ENCODE measurements around the gene LRPAP1.
"Not testable (repeated sequence)": the region's sequence is repeated elsewhere in the genome, so short reads cannot be mapped to it uniquely, and the experiment has no call there.

LRPAP1 gene

GRCh38 chr4:3573131-3573530 lies 40.9 kb upstream of the LRPAP1 start:
- Histone ChIP-seq H3K4me3 (ENCODE audit: low read length) (no peak overlapping the region), H3K4me1 (ENCODE audit: insufficient read depth, low read length) (no peaks in the 10 kb centered on the region), H3K9me3 (ENCODE audit: insufficient read depth, low read depth, low read length) (no peaks in the 10 kb centered on the region), H3K27me3 (ENCODE audit: insufficient read depth, low read length) (no peaks in the 10 kb centered on the region), H3K36me3 (ENCODE audit: insufficient read depth, low read length) (no peaks in the 10 kb centered on the region), H3K27ac (ENCODE audit: low read depth, low read length) (no peak overlapping the region), H3K9ac (ENCODE audit: low read depth, low read length) (no peak overlapping the region)
- 95% methylated on average over 12 of the region's 12 CpGs for WGBS

- Histone ChIP-seq H3K4me1 (ENCODE audit: insufficient read depth, low read length) (no peaks in the 10 kb centered on the region), H3K27me3 (ENCODE audit: insufficient read depth, low read length) (no peaks in the 10 kb centered on the region), H3K4me3 (ENCODE audit: low read length) (no peak overlapping the region), H3K9me3 (ENCODE audit: insufficient read depth, low read depth, low read length) (no peaks in the 10 kb centered on the region), H3K36me3 (ENCODE audit: insufficient read depth, low read length) (no peaks in the 10 kb centered on the region), H3K9ac (ENCODE audit: low read depth, low read length) (no peak overlapping the region), H3K27ac (ENCODE audit: low read depth, low read length) (no peak overlapping the region)
- 80% methylated on average over 13 of the region's 13 CpGs for WGBS
Measured at GRCh38 chr4:3572363-3572762, 40.1 kb upstream of the LRPAP1 start.

- no peaks in the 10 kb centered on the region for H3K9me3 ChIP-seq (ENCODE audit: insufficient read depth, low read depth, low read length)
- WGBS: 93% methylated on average over 11 of the region's 11 CpGs
- no peak overlapping the region for H3K4me3 ChIP-seq (ENCODE audit: low read length)
- H3K4me1 ChIP-seq (ENCODE audit: insufficient read depth, low read length): no peaks in the 10 kb centered on the region
- H3K9ac ChIP-seq (ENCODE audit: low read depth, low read length): no peak overlapping the region
- H3K27me3 ChIP-seq (ENCODE audit: insufficient read depth, low read length): no peaks in the 10 kb centered on the region
- H3K36me3 ChIP-seq (ENCODE audit: insufficient read depth, low read length): no peaks in the 10 kb centered on the region
- no peak overlapping the region for H3K27ac ChIP-seq (ENCODE audit: low read depth, low read length)
Measured at GRCh38 chr4:3571921-3572320, 39.7 kb upstream of the LRPAP1 start.

- H3K27me3 ChIP-seq (ENCODE audit: insufficient read depth, low read length); H3K4me3 ChIP-seq (ENCODE audit: low read length); H3K27ac ChIP-seq (ENCODE audit: low read depth, low read length); H3K4me1 ChIP-seq (ENCODE audit: insufficient read depth, low read length); H3K36me3 ChIP-seq (ENCODE audit: insufficient read depth, low read length); H3K9ac ChIP-seq (ENCODE audit: low read depth, low read length); H3K9me3 ChIP-seq (ENCODE audit: insufficient read depth, low read depth, low read length): not testable (repeated sequence)
- 86% methylated on average over 15 of the region's 15 CpGs for whole genome bisulfite sequencing
Measured at GRCh38 chr4:3570923-3571322, 38.7 kb upstream of the LRPAP1 start.

- WGBS: 97% methylated on average over 11 of the region's 15 CpGs
Measured at GRCh38 chr4:3569611-3570010, 37.4 kb upstream of the LRPAP1 start.

GRCh38 chr4:3566701-3567100 lies 34.5 kb upstream of the LRPAP1 start:
- not testable (repeated sequence) for H3K9me3 ChIP-seq (ENCODE audit: insufficient read depth, low read depth, low read length); H3K27ac ChIP-seq (ENCODE audit: low read depth, low read length); H3K4me3 ChIP-seq (ENCODE audit: low read length); H3K27me3 ChIP-seq (ENCODE audit: insufficient read depth, low read length); H3K4me1 ChIP-seq (ENCODE audit: insufficient read depth, low read length); H3K36me3 ChIP-seq (ENCODE audit: insufficient read depth, low read length); H3K9ac ChIP-seq (ENCODE audit: low read depth, low read length)
- 82% methylated on average over 9 of the region's 14 CpGs for WGBS

More at GRCh38 chr4:3569611-3570010, 37.4 kb upstream of the LRPAP1 start:
- H3K36me3 ChIP-seq (ENCODE audit: insufficient read depth, low read length); H3K4me1 ChIP-seq (ENCODE audit: insufficient read depth, low read length); H3K27me3 ChIP-seq (ENCODE audit: insufficient read depth, low read length); H3K9me3 ChIP-seq (ENCODE audit: insufficient read depth, low read depth, low read length); H3K4me3 ChIP-seq (ENCODE audit: low read length); H3K27ac ChIP-seq (ENCODE audit: low read depth, low read length); H3K9ac ChIP-seq (ENCODE audit: low read depth, low read length): not testable (repeated sequence)

GRCh38 chr4:3566301-3566700 lies 34.1 kb upstream of the LRPAP1 start:
- not testable (repeated sequence) for H3K9me3 ChIP-seq (ENCODE audit: insufficient read depth, low read depth, low read length); H3K27ac ChIP-seq (ENCODE audit: low read depth, low read length); H3K27me3 ChIP-seq (ENCODE audit: insufficient read depth, low read length); H3K36me3 ChIP-seq (ENCODE audit: insufficient read depth, low read length); H3K4me1 ChIP-seq (ENCODE audit: insufficient read depth, low read length); H3K4me3 ChIP-seq (ENCODE audit: low read length); H3K9ac ChIP-seq (ENCODE audit: low read depth, low read length)
- WGBS: 84% methylated on average over 8 of the region's 12 CpGs

GRCh38 chr4:3564948-3565347 lies 32.7 kb upstream of the LRPAP1 start:
- H3K27me3 ChIP-seq (ENCODE audit: insufficient read depth, low read length); H3K27ac ChIP-seq (ENCODE audit: low read depth, low read length); H3K36me3 ChIP-seq (ENCODE audit: insufficient read depth, low read length); H3K9ac ChIP-seq (ENCODE audit: low read depth, low read length); H3K9me3 ChIP-seq (ENCODE audit: insufficient read depth, low read depth, low read length); H3K4me3 ChIP-seq (ENCODE audit: low read length); H3K4me1 ChIP-seq (ENCODE audit: insufficient read depth, low read length): not testable (repeated sequence)
- WGBS: 94% methylated on average over 31 of the region's 31 CpGs

GRCh38 chr4:3563403-3563802 lies 31.2 kb upstream of the LRPAP1 start:
- no peaks in the 10 kb centered on the region for H3K36me3 ChIP-seq (ENCODE audit: insufficient read depth, low read length)
- no peak overlapping the region for H3K9ac ChIP-seq (ENCODE audit: low read depth, low read length)
- no peak overlapping the region for H3K27ac ChIP-seq (ENCODE audit: low read depth, low read length)
- no peak overlapping the region for H3K4me3 ChIP-seq (ENCODE audit: low read length)
- no peaks in the 10 kb centered on the region for H3K4me1 ChIP-seq (ENCODE audit: insufficient read depth, low read length)
- no peaks in the 10 kb centered on the region for H3K9me3 ChIP-seq (ENCODE audit: insufficient read depth, low read depth, low read length)
- WGBS: 94% methylated on average over 24 of the region's 24 CpGs
- no peaks in the 10 kb centered on the region for H3K27me3 ChIP-seq (ENCODE audit: insufficient read depth, low read length)

- not testable (repeated sequence) for H3K4me1 ChIP-seq (ENCODE audit: insufficient read depth, low read length); H3K36me3 ChIP-seq (ENCODE audit: insufficient read depth, low read length); H3K4me3 ChIP-seq (ENCODE audit: low read length); H3K27me3 ChIP-seq (ENCODE audit: insufficient read depth, low read length); H3K27ac ChIP-seq (ENCODE audit: low read depth, low read length); H3K9me3 ChIP-seq (ENCODE audit: insufficient read depth, low read depth, low read length); H3K9ac ChIP-seq (ENCODE audit: low read depth, low read length)
- 96% methylated on average over 6 of the region's 8 CpGs for WGBS
Measured at GRCh38 chr4:3562127-3562526, 29.9 kb upstream of the LRPAP1 start.

GRCh38 chr4:3560465-3560864 lies 28.2 kb upstream of the LRPAP1 start:
- not testable (repeated sequence) for H3K4me3 ChIP-seq (ENCODE audit: low read length); H3K9me3 ChIP-seq (ENCODE audit: insufficient read depth, low read depth, low read length); H3K27ac ChIP-seq (ENCODE audit: low read depth, low read length); H3K27me3 ChIP-seq (ENCODE audit: insufficient read depth, low read length); H3K36me3 ChIP-seq (ENCODE audit: insufficient read depth, low read length); H3K4me1 ChIP-seq (ENCODE audit: insufficient read depth, low read length); H3K9ac ChIP-seq (ENCODE audit: low read depth, low read length)
- whole genome bisulfite sequencing: 90% methylated on average over 1 of the region's 1 CpG

GRCh38 chr4:3559381-3560290 lies 27.4 kb upstream of the LRPAP1 start:
- not testable (repeated sequence) for H3K9me3 ChIP-seq (ENCODE audit: insufficient read depth, low read depth, low read length); H3K27me3 ChIP-seq (ENCODE audit: insufficient read depth, low read length); H3K4me3 ChIP-seq (ENCODE audit: low read length); H3K27ac ChIP-seq (ENCODE audit: low read depth, low read length); H3K9ac ChIP-seq (ENCODE audit: low read depth, low read length); H3K36me3 ChIP-seq (ENCODE audit: insufficient read depth, low read length); H3K4me1 ChIP-seq (ENCODE audit: insufficient read depth, low read length)
- WGBS: 91% methylated on average over 9 of the region's 13 CpGs
